ENCODE results near the gene ZMIZ2. TPM values are rescaled to one million over a fixed set of nuclear protein-coding genes. Genes with fewer than 3 reads are reported as not detected.

Gene ZMIZ2
- total and polyA plus RNA-seq, 8 donors: 54.0 to 96.1 (median 65.8) TPM

DNA sequence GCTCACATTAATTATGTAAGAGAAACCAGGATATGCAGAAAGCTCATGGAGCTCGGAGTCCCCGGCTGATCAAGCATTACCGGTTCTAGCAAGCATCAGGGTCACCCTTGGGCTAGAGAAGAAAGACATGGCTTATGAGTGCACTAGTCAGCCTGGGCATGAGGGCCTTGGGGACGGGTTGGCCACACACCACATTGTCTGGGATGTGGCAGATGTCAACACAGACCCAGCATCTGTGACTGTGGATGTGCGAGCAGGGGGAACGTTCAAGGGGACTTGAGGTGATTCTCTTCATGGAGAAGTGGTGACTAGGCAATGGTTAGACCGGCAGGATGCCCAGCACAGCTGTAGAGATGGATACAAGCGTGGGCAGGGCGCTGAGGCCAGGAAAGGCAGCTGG is 13.7 kb downstream of the ZMIZ2 start:
- Histone ChIP-seq H3K9me3 (no peaks in the 10 kb centered on the region), H3K27me3 (no peaks in the 10 kb centered on the region), H3K4me1 (peaks cover 0 to 2% of the 10 kb centered on the region in 2 donors), H3K4me3 (no peak overlapping the region), H3K36me3 (peaks cover 0 to 100% of the 10 kb centered on the region in 2 donors), H3K27ac (no peak overlapping the region)
- intact Hi-C loops (cut with DNase I): no loop called here
- TF ChIP-seq, protein P1, sequence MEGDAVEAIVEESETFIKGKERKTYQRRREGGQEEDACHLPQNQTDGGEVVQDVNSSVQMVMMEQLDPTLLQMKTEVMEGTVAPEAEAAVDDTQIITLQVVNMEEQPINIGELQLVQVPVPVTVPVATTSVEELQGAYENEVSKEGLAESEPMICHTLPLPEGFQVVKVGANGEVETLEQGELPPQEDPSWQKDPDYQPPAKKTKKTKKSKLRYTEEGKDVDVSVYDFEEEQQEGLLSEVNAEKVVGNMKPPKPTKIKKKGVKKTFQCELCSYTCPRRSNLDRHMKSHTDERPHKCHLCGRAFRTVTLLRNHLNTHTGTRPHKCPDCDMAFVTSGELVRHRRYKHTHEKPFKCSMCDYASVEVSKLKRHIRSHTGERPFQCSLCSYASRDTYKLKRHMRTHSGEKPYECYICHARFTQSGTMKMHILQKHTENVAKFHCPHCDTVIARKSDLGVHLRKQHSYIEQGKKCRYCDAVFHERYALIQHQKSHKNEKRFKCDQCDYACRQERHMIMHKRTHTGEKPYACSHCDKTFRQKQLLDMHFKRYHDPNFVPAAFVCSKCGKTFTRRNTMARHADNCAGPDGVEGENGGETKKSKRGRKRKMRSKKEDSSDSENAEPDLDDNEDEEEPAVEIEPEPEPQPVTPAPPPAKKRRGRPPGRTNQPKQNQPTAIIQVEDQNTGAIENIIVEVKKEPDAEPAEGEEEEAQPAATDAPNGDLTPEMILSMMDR (IDR thresholded peaks at IDR 0.05): no peak
- ATAC-seq: no peak
- DNase-seq: no peak

DNA sequence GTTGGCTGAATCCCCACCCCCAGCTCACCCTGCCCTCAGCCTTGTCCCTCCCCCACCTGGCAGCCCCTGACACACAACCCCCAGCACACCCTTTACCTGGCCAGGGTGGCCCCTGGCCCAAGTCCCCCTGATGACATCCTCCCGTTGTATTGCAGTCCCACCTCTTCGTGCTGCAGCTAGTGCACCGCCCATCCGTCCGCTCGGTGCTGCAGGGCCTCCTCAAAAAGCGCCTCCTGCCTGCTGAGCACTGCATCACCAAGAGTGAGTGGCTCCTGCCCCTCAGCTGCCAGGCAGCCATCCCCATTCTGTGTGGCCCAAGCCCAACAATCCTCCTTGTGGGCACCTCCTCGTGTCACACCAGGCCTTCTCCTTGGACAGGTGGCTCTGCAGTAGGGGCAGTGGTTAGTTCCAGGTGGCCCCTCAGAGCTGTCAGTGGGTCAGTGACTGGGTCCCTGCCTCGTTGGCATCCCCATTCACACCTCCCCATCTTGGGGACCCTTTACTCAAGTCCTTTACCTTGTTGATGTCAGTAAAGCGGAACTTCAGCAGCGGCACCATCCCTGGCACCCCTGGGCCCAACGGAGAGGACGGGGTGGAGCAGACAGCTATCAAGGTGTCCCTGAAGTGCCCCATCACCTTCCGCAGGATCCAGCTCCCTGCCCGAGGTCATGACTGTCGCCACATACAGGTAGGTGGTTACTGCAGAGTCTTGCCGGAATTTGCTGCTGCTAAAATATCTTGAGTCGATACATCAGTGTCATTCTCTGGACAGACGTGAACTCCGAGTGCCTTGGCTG is 14.3 kb downstream of the ZMIZ2 start:
- TF ChIP-seq, protein P1 (IDR thresholded peaks at IDR 0.05): no peak
- no peak overlapping the region for H3K27ac ChIP-seq
- ATAC-seq (no peak), DNase-seq (no peak)
- H3K36me3 ChIP-seq: peaks cover 0 to 100% of the 10 kb centered on the region in 2 donors
- H3K27me3 ChIP-seq: no peaks in the 10 kb centered on the region
- peaks cover 2 to 6% of the 10 kb centered on the region in 2 donors for H3K4me1 ChIP-seq
- H3K9me3 ChIP-seq: no peaks in the 10 kb centered on the region
- H3K4me3 ChIP-seq: no peak overlapping the region
- intact Hi-C loops (cut with DNase I): no loop called here

DNA sequence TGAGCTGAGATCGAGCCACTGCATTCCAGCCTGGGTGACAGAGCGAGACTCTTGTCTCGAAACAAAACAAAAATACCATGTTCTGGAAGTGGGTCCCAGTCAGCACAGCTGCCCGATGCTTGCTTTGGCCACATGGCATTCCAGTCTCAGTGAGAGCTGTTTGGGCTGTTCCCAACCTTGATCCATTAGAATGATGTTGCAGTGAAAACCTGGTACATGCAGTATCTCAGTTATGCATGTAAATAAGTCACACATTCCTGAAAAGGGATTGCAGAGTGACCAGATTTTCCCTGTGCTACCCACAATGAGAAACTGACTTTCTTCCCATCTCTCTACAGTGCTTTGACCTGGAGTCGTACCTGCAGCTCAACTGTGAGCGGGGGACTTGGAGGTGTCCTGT is 15.4 kb downstream of the ZMIZ2 start:
- Histone ChIP-seq H3K27me3 (no peaks in the 10 kb centered on the region), H3K9me3 (no peaks in the 10 kb centered on the region), H3K36me3 (peaks cover 0 to 91% of the 10 kb centered on the region in 2 donors), H3K27ac (no peak overlapping the region), H3K4me1 (peaks cover 11 to 17% of the 10 kb centered on the region in 2 donors), H3K4me3 (no peak overlapping the region)
- DNase-seq: no peak
- intact Hi-C loops (cut with DNase I): no loop called here
- no peak for ATAC-seq
- TF ChIP-seq, protein P1 (IDR thresholded peaks at IDR 0.05): no peak

DNA sequence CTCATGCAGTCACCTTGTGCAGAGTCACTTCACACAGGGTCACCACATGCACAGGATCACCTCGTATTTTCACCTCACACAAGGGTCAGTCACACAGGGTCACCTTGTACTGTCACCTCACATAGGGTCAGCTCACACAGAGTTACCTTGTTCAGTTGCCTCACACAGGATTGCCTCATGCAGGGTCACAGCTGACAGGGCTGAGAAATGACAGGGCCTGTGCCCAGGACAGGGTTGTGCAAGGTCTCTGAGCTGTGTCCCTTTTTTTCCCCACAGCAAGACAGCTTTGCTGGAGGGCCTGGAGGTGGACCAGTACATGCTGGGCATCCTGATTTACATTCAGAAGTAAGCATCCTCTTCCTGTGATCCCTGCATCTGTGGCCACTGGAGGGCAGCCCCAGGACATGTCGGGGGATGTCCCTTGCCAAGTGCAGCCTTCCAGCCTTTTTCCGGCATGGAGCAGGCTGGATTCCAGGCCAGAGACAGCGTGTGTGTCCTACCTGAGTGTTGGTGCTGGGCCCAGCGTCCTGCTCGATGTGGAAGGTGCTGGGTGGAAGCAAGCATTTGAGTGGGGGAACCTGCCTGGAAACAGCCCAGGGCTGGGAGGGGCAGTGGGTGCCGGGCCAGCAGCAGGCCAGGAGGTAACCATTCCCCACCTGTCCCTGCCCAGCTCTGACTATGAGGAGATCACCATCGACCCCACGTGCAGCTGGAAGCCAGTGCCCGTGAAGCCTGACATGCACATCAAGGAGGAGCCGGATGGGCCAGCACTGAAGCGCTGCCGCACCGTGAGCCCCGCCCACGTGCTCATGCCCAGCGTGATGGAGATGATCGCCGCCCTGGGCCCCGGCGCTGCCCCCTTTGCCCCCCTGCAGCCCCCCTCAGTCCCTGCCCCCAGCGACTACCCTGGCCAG is 16.3 kb downstream of the ZMIZ2 start:
- Histone ChIP-seq H3K27me3 (no peaks in the 10 kb centered on the region), H3K36me3 (peaks cover 0 to 82% of the 10 kb centered on the region in 2 donors), H3K27ac (no peak overlapping the region), H3K4me3 (no peak overlapping the region), H3K4me1 (peaks cover 15 to 26% of the 10 kb centered on the region in 2 donors), H3K9me3 (no peaks in the 10 kb centered on the region)
- TF ChIP-seq, protein P1 (IDR thresholded peaks at IDR 0.05): no peak
- DNase-seq (no peak), ATAC-seq (no peak)
- intact Hi-C loops (cut with DNase I): no loop called here

Data from left lung (tissue), 10 donors.